Upper lobe of left lung (tissue), 4 donors: ENCODE data around the gene CUBN.

Experiments
- CTCF ChIP-seq, 6 experiments: fragments of 450-650 bp in 4 of 6; fragments of 200-600 bp in 2 of 6; sonication (generic) in 2 of 6; IDR thresholded peaks; one replicate each; pipeline ENCODE4 v1.5.1; 2016 to 2019; ENCODE audit warnings: antibody characterized with exemption in 6 of 6
- POLR2A ChIP-seq, 4 donors: fragments of 450-650 bp; IDR thresholded peaks; one replicate each; pipeline ENCODE4 v1.5.1; 2016 to 2017; ENCODE audit warnings: antibody characterized with exemption in 4 of 4, mild to moderate bottlenecking in 2 of 4
- POLR2AphosphoS5 ChIP-seq, 2 donors: sonication (generic); formaldehyde crosslinking; IDR thresholded peaks; one replicate each; pipeline ENCODE4 v1.5.1; 2017; ENCODE audit warnings: antibody characterized with exemption in 2 of 2

GRCh38 chr10:16887565-16887964 is 242.0 kb downstream of the CUBN start:
- no peak for TF ChIP-seq POLR2A (IDR thresholded peaks at IDR 0.05)
- TF ChIP-seq CTCF (IDR thresholded peaks at IDR 0.05): no peak
- TF ChIP-seq POLR2AphosphoS5 (IDR thresholded peaks at IDR 0.05): no peak
